D721Med (cell line): ENCODE data around the gene STX3.
A peak's percentile ranks its signal among the peaks of the same experiment; 100 is the strongest.

Experiments used
- DNase-seq: peaks from one replicate; pipeline ENCODE4 v3.0.0; 2011; ENCODE audit warnings: low spot score; ENCODE audit not compliant: insufficient read length
- FAIRE-seq: peaks from 2 replicates; lab custom pipeline; 2011; peaks lifted over from hg19 to GRCh38; lab: Jason Lieb, UNC
- CTCF ChIP-seq: IDR thresholded peaks from 2 replicates; pipeline ENCODE4 v1.5.1; 2012; ENCODE audit warnings: mild to moderate bottlenecking, control low read depth; ENCODE audit not compliant: insufficient read depth; ENCODE audit errors: missing control alignments

Gene STX3

DNA sequence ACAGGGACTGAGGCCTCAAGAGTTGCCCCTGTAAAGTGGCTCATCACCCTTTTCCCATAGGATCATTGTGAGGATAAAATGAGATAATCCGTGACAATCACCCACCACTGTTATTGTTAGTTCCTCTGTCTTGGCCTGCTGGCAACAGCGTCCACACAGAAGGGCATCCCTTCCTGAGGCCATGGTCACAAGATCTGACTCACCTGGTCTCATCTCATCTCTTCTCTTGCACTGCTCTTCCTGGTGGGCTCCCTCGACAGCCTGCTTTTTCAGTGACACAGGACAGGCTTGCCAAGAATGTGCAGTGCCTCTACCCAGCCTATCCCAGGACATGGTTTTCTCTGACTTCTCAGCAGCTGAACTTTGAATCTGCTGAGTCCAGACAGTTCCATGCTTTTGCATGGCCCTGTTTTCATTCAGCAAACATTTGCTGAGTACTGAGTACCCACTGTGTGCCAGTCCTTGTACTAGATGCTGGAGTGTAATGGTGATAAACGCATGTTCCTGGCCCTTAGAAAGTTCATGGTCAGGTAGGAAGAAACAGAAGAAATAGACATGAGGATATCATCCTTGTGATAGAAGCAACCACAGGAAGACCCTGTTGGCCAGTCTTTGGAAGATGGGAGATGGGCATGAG is 3.3 kb downstream of the STX3 start:
- DNase-seq, result no peak
- no peak for TF ChIP-seq CTCF
- no peak for FAIRE-seq

- FAIRE-seq, result no peak
- no peak for TF ChIP-seq CTCF
These were observed 4.7 kb downstream of the STX3 start for GRCh38 chr11:59759900-59760299.

DNA sequence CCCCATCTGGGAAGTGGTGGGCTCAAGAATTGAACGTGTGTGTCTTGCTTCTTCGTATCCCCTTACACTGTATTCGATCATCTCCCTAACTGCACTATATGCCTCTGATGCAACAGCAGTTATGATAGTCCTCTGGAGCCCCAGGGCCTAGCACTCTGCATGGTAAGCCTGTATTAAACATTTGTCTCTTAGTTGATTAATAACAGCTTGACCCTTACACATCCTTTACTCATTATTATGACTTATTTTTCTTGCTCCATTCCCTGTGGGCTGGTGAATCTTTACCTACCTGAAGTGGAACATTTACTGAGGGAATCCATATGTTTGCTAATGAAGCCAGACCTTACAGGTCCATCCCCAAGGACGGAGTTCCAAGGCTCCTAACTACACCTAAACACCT is 5.6 kb downstream of the STX3 start:
- FAIRE-seq, result no peak
- no peak for DNase-seq
- TF ChIP-seq CTCF, result no peak

More at GRCh38 chr11:59759900-59760299, 4.7 kb downstream of the STX3 start:
- DNase-seq, result peak; percentile 55

DNA sequence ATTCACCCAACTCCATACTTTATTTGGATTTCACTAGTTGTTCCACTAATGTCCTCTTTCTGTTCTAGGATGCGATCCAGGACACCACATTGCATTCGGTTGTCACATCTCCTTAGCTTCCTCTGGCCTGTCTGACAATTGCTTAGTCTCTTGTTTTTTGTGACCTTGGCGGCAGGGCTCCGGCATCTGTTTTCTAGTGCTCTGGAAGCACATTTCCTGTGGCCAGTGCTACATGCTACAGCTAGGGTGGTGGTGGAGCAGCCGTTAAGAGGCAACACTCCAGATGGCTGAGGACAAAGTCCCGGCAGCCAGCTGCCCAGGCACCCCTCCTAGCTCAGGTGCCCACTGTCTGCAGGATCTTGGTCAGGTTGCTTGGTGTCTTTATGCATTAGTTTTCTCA is 6.8 kb downstream of the STX3 start:
- no peak for FAIRE-seq
- DNase-seq, result no peak
- no peak for TF ChIP-seq CTCF

- TF ChIP-seq CTCF, result no peak
- FAIRE-seq (no peak), DNase-seq (no peak)
These were observed 10.0 kb downstream of the STX3 start for GRCh38 chr11:59765068-59765735.

DNA sequence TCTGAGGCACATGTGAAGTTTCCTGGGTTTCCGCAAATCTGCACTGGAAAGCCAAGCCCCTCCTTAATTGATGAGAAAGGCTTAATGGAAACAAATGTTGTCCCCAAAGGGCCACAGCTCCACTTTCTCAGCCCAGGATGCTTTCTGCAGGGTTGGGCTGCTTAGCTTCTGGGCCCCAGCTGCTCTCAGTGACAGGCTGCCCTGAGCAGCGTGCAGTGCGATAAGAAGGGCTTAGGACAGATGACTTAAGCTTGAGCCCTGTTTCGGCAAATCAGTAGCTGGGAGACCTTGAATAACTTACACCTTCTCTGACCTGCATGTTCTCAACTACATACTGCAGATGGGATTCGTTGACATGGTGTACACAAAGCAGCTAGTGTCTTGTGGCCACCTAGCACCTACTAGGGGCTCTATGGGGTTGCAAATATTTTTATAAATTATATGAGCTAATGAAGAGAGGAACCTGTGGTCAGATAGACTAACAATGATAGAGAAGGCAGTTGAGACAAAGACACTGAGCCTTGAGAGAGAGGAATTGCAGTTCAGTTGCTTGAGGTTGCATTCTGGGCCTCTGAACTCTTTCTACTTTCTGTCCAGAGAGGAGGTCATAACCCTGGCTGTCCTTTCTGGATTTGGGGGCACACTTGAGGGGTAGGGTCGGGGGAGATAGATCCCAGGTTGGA is 11.5 kb downstream of the STX3 start:
- DNase-seq (peak; percentile 56), FAIRE-seq (peak; percentile 88)
- no peak for TF ChIP-seq CTCF

- DNase-seq (no peak), FAIRE-seq (no peak)
- TF ChIP-seq CTCF, result no peak
These were observed 12.0 kb downstream of the STX3 start for GRCh38 chr11:59767225-59767611.
